Stimulated activated CD8-positive, alpha-beta memory T cell treated with anti-CD3 and anti-CD28 coated beads, Interleukin-12 subunit alpha, Interleukin-12 subunit beta, amount 100 ng/mL, for 1 hour (primary cell): ENCODE data around the gene NR1H2.
"Not testable (repeated sequence)": the region's sequence is repeated elsewhere in the genome, so short reads cannot be mapped to it uniquely, and the experiment has no call there.

ENCODE experiments used
- DNase-seq: peaks from one replicate; pipeline ENCODE4 v3.0.0-alpha.2; 2020; ENCODE audit warnings: low read depth

The NR1H2 gene

GRCh38 chr19:50378863-50379236 lies 2.6 kb downstream of the NR1H2 start:
- DNase-seq: no peak

- DNase-seq: no peak
Observed at GRCh38 chr19:50379602-50380001, 3.3 kb downstream of the NR1H2 start.

GRCh38 chr19:50380137-50380536 lies 3.9 kb downstream of the NR1H2 start:
- DNase-seq: no peak

- DNase-seq: no peak
Observed at GRCh38 chr19:50380751-50381151, 4.5 kb downstream of the NR1H2 start.

GRCh38 chr19:50381881-50382729 lies 5.8 kb downstream of the NR1H2 start:
- DNase-seq: no peak

- no peak for DNase-seq
Observed at GRCh38 chr19:50383001-50383851, 7.0 kb downstream of the NR1H2 start.

- peak; percentile 97 for DNase-seq
Observed at GRCh38 chr19:50383852-50384684, 7.8 kb downstream of the NR1H2 start, which contains the start of gene POLD1. Gene POLD1, plus strand, starts transcription at chr19:50384347. Its CDS starts 14,505 bp downstream, at chr19:50398852.

- DNase-seq: no peak
Observed at GRCh38 chr19:50384685-50385535, 8.7 kb downstream of the NR1H2 start.

GRCh38 chr19:50387176-50387867 lies 11.1 kb downstream of the NR1H2 start:
- no peak for DNase-seq

- no peak for DNase-seq
Observed at GRCh38 chr19:50387868-50388245, 11.6 kb downstream of the NR1H2 start.

GRCh38 chr19:50390295-50390694 lies 14.0 kb downstream of the NR1H2 start:
- DNase-seq: not testable (repeated sequence)

- not testable (repeated sequence) for DNase-seq
Observed at GRCh38 chr19:50390952-50391351, 14.7 kb downstream of the NR1H2 start.

- DNase-seq: no peak
Observed at GRCh38 chr19:50392759-50393158, 16.5 kb downstream of the NR1H2 start.

GRCh38 chr19:50393589-50393988 lies 17.3 kb downstream of the NR1H2 start:
- DNase-seq: no peak

GRCh38 chr19:50394017-50394416 lies 17.8 kb downstream of the NR1H2 start:
- DNase-seq: no peak

- no peak for DNase-seq
Observed at GRCh38 chr19:50398675-50399367, 22.6 kb downstream of the NR1H2 start.

- DNase-seq: no peak
Observed at GRCh38 chr19:50399368-50399745, 23.1 kb downstream of the NR1H2 start.

- DNase-seq: no peak
Observed at GRCh38 chr19:50401605-50402450, 25.6 kb downstream of the NR1H2 start.
